ENCODE measurements around the gene WWC1.
"Not testable (repeated sequence)": the region's sequence is repeated elsewhere in the genome, so short reads cannot be mapped to it uniquely, and the experiment has no call there.

DNA sequence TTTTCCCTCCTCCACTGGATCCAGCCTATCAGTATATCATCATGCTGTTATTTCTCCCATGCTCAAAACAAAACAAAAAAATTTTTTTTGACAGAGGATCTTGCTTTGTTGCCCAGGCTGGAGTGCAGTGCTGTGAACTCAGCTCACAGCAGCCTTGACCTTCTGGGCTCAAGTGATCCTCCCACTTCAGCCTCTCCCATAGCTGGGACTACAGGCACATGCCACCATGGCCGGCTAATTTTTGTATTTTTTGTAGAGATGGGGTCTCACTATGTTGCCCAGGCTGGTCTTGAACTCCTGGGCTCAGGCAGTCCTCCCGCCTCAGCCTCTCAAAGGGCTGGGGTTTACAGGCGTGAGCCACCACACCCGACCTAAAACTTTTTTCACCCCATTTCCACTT, 143.9 kb downstream of the WWC1 start:
- TF ChIP-seq, protein P1, sequence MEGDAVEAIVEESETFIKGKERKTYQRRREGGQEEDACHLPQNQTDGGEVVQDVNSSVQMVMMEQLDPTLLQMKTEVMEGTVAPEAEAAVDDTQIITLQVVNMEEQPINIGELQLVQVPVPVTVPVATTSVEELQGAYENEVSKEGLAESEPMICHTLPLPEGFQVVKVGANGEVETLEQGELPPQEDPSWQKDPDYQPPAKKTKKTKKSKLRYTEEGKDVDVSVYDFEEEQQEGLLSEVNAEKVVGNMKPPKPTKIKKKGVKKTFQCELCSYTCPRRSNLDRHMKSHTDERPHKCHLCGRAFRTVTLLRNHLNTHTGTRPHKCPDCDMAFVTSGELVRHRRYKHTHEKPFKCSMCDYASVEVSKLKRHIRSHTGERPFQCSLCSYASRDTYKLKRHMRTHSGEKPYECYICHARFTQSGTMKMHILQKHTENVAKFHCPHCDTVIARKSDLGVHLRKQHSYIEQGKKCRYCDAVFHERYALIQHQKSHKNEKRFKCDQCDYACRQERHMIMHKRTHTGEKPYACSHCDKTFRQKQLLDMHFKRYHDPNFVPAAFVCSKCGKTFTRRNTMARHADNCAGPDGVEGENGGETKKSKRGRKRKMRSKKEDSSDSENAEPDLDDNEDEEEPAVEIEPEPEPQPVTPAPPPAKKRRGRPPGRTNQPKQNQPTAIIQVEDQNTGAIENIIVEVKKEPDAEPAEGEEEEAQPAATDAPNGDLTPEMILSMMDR (IDR thresholded peaks at IDR 0.05 in 2 of 3, conservative IDR thresholded peaks at IDR 0.05 in 1 of 3; ENCODE audit: borderline replicate concordance in 1 of 3, insufficient read depth in 1 of 3, low read depth in 2 of 3, low read length in 2 of 3), result not testable (repeated sequence)
- not testable (repeated sequence) for TF ChIP-seq POLR2AphosphoS5 (IDR thresholded peaks at IDR 0.05; ENCODE audit: low read depth, low read length); EZH2phosphoT487 (IDR thresholded peaks at IDR 0.05; ENCODE audit: borderline replicate concordance); POLR2A (IDR thresholded peaks at IDR 0.05; ENCODE audit: borderline replicate concordance, extremely low read depth, insufficient read depth, insufficient read length); SIN3A (IDR thresholded peaks at IDR 0.05; ENCODE audit: low read depth); TCF7L2 (IDR thresholded peaks at IDR 0.05; ENCODE audit: borderline replicate concordance, extremely low read depth, insufficient read depth, insufficient read length); CBX3 (IDR thresholded peaks at IDR 0.05; ENCODE audit: low read depth); EZH2 (IDR thresholded peaks at IDR 0.05); ZNF274 (IDR thresholded peaks at IDR 0.05; ENCODE audit: low read depth, low read length); RAD21 (IDR thresholded peaks at IDR 0.05; ENCODE audit: low read depth); YY1 (IDR thresholded peaks at IDR 0.05; ENCODE audit: extremely low read depth, insufficient replicate concordance, low read depth, low read length)
- TF ChIP-seq, protein P2, sequence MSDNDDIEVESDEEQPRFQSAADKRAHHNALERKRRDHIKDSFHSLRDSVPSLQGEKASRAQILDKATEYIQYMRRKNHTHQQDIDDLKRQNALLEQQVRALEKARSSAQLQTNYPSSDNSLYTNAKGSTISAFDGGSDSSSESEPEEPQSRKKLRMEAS (IDR thresholded peaks at IDR 0.05), result not testable (repeated sequence)
- TF ChIP-seq, protein P3, sequence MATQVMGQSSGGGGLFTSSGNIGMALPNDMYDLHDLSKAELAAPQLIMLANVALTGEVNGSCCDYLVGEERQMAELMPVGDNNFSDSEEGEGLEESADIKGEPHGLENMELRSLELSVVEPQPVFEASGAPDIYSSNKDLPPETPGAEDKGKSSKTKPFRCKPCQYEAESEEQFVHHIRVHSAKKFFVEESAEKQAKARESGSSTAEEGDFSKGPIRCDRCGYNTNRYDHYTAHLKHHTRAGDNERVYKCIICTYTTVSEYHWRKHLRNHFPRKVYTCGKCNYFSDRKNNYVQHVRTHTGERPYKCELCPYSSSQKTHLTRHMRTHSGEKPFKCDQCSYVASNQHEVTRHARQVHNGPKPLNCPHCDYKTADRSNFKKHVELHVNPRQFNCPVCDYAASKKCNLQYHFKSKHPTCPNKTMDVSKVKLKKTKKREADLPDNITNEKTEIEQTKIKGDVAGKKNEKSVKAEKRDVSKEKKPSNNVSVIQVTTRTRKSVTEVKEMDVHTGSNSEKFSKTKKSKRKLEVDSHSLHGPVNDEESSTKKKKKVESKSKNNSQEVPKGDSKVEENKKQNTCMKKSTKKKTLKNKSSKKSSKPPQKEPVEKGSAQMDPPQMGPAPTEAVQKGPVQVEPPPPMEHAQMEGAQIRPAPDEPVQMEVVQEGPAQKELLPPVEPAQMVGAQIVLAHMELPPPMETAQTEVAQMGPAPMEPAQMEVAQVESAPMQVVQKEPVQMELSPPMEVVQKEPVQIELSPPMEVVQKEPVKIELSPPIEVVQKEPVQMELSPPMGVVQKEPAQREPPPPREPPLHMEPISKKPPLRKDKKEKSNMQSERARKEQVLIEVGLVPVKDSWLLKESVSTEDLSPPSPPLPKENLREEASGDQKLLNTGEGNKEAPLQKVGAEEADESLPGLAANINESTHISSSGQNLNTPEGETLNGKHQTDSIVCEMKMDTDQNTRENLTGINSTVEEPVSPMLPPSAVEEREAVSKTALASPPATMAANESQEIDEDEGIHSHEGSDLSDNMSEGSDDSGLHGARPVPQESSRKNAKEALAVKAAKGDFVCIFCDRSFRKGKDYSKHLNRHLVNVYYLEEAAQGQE (IDR thresholded peaks at IDR 0.05; ENCODE audit: low read depth), result not testable (repeated sequence)
